ENCODE measurements around the gene SNX32. TPM values are rescaled to one million over a fixed set of nuclear protein-coding genes. Genes with fewer than 3 reads are reported as not detected.
A peak's percentile ranks its signal among the peaks of the same experiment; 100 is the strongest.

SNX32 gene
- total and polyA plus RNA-seq, 4 donors = 0.14 to 0.88 (median 0.64) TPM

GRCh38 chr11:65859812-65860277, 26.1 kb downstream of the SNX32 start:
- peak overlapping the region; percentile 96 to 98 for H3K27ac ChIP-seq (ENCODE audit: low read depth in 1 of 2, low read length in 1 of 2)
- H3K36me3 ChIP-seq (ENCODE audit: control insufficient read depth in 4 of 4, insufficient read depth in 4 of 4, low read length in 4 of 4) = peaks cover 13 to 45% (median 35%) of the 10 kb centered on the region in 4 donors
- H3K9ac ChIP-seq (ENCODE audit: insufficient read depth in 1 of 2, low read length in 2 of 2) = peak overlapping the region; percentile 51 to 78
- H3K9me3 ChIP-seq (ENCODE audit: control insufficient read depth in 4 of 4, insufficient read depth in 3 of 4, low read length in 3 of 4) = no peaks in the 10 kb centered on the region
- H3K27me3 ChIP-seq (ENCODE audit: control insufficient read depth in 3 of 3, insufficient read depth in 3 of 3, low read length in 2 of 3) = no peaks in the 10 kb centered on the region
- DNase-seq (peak in 1 of 3 donors; percentile 58), ATAC-seq (ENCODE audit: insufficient read depth, low FRiP score) (no peak)
- peak overlapping the region; percentile 37 for H3K4me3 ChIP-seq
- no peak for TF ChIP-seq CTCF (IDR thresholded peaks at IDR 0.05; ENCODE audit: control extremely low read depth, extremely low read depth)
- WGBS, 2 donors = 0 to 1% methylated on average over 16 of the region's 16 CpGs
- peaks cover 0 to 43% (median 20%) of the 10 kb centered on the region in 5 donors for H3K4me1 ChIP-seq (ENCODE audit: control insufficient read depth in 5 of 5, insufficient read depth in 5 of 5, low read length in 5 of 5)

GRCh38 chr11:65860278-65861164, 26.8 kb downstream of the SNX32 start, which contains the start of gene MUS81:
MUS81 (plus strand) TSS chr11:65860433; CDS start chr11:65860754, 321 bp downstream.
- H3K4me3 ChIP-seq = peak within 1 kb of the TSS; percentile 85
- peak; percentile 83 for TF ChIP-seq CTCF (IDR thresholded peaks at IDR 0.05; ENCODE audit: control extremely low read depth, extremely low read depth)
- peaks cover 0 to 41% (median 20%) of the 10 kb centered on the region in 5 donors for H3K4me1 ChIP-seq (ENCODE audit: control insufficient read depth in 5 of 5, insufficient read depth in 5 of 5, low read length in 5 of 5)
- 0 to 1% methylated on average over 72 to 78 of the region's 78 CpGs for whole genome bisulfite sequencing, 2 donors
- H3K27ac ChIP-seq (ENCODE audit: low read depth in 1 of 2, low read length in 1 of 2) = peak within 1 kb of the TSS; percentile 96 to 98
- peak within 1 kb of the TSS; percentile 69 to 78 for H3K9ac ChIP-seq (ENCODE audit: insufficient read depth in 1 of 2, low read length in 2 of 2)
- peak; percentile 66 for ATAC-seq (ENCODE audit: insufficient read depth, low FRiP score)
- H3K27me3 ChIP-seq (ENCODE audit: control insufficient read depth in 3 of 3, insufficient read depth in 3 of 3, low read length in 2 of 3) = no peaks in the 10 kb centered on the region
- DNase-seq = peak; percentile 98 to 99 (median 99)
- H3K9me3 ChIP-seq (ENCODE audit: control insufficient read depth in 4 of 4, insufficient read depth in 3 of 4, low read length in 3 of 4) = no peaks in the 10 kb centered on the region
- peaks cover 9 to 45% (median 31%) of the 10 kb centered on the region in 4 donors for H3K36me3 ChIP-seq (ENCODE audit: control insufficient read depth in 4 of 4, insufficient read depth in 4 of 4, low read length in 4 of 4)

- H3K4me1 ChIP-seq (ENCODE audit: control insufficient read depth in 5 of 5, insufficient read depth in 5 of 5, low read length in 5 of 5) = peaks cover 0 to 36% (median 16%) of the 10 kb centered on the region in 5 donors
- TF ChIP-seq CTCF (IDR thresholded peaks at IDR 0.05; ENCODE audit: control extremely low read depth, extremely low read depth) = no peak
- peak overlapping the region; percentile 8 to 69 for H3K9ac ChIP-seq (ENCODE audit: insufficient read depth in 1 of 2, low read length in 2 of 2)
- ATAC-seq (ENCODE audit: insufficient read depth, low FRiP score) (no peak), DNase-seq (no peak)
- peaks cover 10 to 45% (median 25%) of the 10 kb centered on the region in 4 donors for H3K36me3 ChIP-seq (ENCODE audit: control insufficient read depth in 4 of 4, insufficient read depth in 4 of 4, low read length in 4 of 4)
- peak overlapping the region; percentile 96 to 98 for H3K27ac ChIP-seq (ENCODE audit: low read depth in 1 of 2, low read length in 1 of 2)
- H3K9me3 ChIP-seq (ENCODE audit: control insufficient read depth in 4 of 4, insufficient read depth in 3 of 4, low read length in 3 of 4) = no peaks in the 10 kb centered on the region
- no peaks in the 10 kb centered on the region for H3K27me3 ChIP-seq (ENCODE audit: control insufficient read depth in 3 of 3, insufficient read depth in 3 of 3, low read length in 2 of 3)
- H3K4me3 ChIP-seq = peak overlapping the region; percentile 85
- 12 to 15% methylated on average over 14 of the region's 14 CpGs for whole genome bisulfite sequencing, 2 donors
Observed at GRCh38 chr11:65861165-65861505, 27.4 kb downstream of the SNX32 start.
